Ishikawa (cell line): ENCODE measurements around the gene MUC5AC.

Experiments
- CEBPB ChIP-seq: IDR thresholded peaks from 2 replicates; pipeline ENCODE4 v1.6.1; 2012
- CREB1 ChIP-seq: IDR thresholded peaks from 2 replicates; pipeline ENCODE4 v1.6.1; 2012; ENCODE audit warnings: low read depth
- EGR1 ChIP-seq: IDR thresholded peaks from 2 replicates; pipeline ENCODE4 v1.6.1; 2012
- EP300 ChIP-seq: IDR thresholded peaks from 2 replicates; pipeline ENCODE4 v1.6.1; 2012; ENCODE audit warnings: borderline replicate concordance
- FOXM1 ChIP-seq: IDR thresholded peaks from 2 replicates; pipeline ENCODE4 v1.6.1; 2012; ENCODE audit warnings: low read depth, borderline replicate concordance
- NFIC ChIP-seq: IDR thresholded peaks from 2 replicates; pipeline ENCODE4 v1.6.1; 2012
- RAD21 ChIP-seq: IDR thresholded peaks from 2 replicates; pipeline ENCODE4 v1.6.1; 2012; ENCODE audit warnings: low read depth
- TAF1 ChIP-seq: IDR thresholded peaks from 2 replicates; pipeline ENCODE4 v1.6.1; 2012; ENCODE audit warnings: low read depth, mild to moderate bottlenecking
- TCF12 ChIP-seq: IDR thresholded peaks from 2 replicates; pipeline ENCODE4 v1.6.1; 2012; ENCODE audit warnings: low read depth
- TEAD4 ChIP-seq: IDR thresholded peaks from 2 replicates; pipeline ENCODE4 v1.6.1; 2012
- YY1 ChIP-seq: IDR thresholded peaks from 2 replicates; pipeline ENCODE4 v1.6.1; 2012; ENCODE audit warnings: low read depth
- ZBTB7A ChIP-seq: IDR thresholded peaks from 2 replicates; pipeline ENCODE4 v1.6.1; 2012; ENCODE audit warnings: low read depth
- TF ChIP-seq, protein P1 (sequence below): IDR thresholded peaks from 2 replicates; pipeline ENCODE4 v1.6.1; 2012
- TF ChIP-seq, protein P2 (sequence below): IDR thresholded peaks from 2 replicates; pipeline ENCODE4 v1.6.1; 2012
- TF ChIP-seq, protein P3 (sequence below): IDR thresholded peaks from 2 replicates; pipeline ENCODE4 v1.6.1; 2012; ENCODE audit warnings: low read depth, mild to moderate bottlenecking

Gene MUC5AC

DNA sequence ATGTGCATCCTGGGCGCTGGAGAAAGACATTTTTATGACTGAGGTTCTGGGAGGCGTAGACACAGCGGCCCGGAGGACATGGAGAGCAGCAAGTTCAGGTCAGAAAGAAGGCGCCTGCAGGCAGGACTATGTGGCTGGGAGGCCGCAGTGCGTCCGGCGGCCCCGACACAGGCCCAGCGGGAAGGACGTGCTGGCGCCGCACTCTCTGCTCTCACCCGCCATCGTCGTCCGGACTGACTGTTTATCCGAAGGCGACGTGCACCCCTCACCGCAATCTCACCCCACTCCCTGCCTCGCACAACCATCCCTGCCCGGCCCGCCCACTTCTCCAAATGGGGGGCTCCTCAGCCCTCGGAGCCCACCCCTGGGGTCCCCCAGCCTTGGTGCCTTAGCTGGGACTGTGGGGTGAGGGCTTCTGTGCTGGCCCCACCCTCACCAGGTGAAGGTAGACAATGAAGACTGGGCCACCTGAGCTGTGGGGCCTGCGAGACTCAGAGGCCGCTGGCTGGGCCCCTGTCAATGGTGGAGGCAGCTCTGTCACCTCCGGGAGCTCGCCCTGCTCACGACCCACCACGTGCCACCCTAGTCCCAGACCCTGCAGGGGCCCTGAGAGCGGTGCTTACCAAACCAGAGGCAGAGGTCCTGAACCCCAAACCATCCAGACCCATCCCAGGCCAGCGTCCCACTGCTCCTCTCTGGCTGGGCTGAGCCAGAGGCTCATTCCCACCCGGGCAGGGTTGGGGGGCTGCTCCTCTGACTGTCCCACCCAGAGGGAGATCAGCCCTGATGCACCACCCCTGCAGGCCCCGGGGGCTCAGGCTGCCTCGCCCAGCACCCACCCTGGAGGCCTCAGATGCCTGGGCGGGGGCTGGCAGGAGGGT is 48.9 kb downstream of the MUC5AC start:
- TF ChIP-seq TCF12 (no peak), CREB1 (no peak), CEBPB (no peak), RAD21 (no peak), NFIC (no peak), TAF1 (no peak), ZBTB7A (no peak)
- TF ChIP-seq, protein P1, sequence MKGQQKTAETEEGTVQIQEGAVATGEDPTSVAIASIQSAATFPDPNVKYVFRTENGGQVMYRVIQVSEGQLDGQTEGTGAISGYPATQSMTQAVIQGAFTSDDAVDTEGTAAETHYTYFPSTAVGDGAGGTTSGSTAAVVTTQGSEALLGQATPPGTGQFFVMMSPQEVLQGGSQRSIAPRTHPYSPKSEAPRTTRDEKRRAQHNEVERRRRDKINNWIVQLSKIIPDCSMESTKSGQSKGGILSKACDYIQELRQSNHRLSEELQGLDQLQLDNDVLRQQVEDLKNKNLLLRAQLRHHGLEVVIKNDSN, result no peak
- TF ChIP-seq, protein P2, sequence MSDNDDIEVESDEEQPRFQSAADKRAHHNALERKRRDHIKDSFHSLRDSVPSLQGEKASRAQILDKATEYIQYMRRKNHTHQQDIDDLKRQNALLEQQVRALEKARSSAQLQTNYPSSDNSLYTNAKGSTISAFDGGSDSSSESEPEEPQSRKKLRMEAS, result no peak
- TF ChIP-seq, protein P3, sequence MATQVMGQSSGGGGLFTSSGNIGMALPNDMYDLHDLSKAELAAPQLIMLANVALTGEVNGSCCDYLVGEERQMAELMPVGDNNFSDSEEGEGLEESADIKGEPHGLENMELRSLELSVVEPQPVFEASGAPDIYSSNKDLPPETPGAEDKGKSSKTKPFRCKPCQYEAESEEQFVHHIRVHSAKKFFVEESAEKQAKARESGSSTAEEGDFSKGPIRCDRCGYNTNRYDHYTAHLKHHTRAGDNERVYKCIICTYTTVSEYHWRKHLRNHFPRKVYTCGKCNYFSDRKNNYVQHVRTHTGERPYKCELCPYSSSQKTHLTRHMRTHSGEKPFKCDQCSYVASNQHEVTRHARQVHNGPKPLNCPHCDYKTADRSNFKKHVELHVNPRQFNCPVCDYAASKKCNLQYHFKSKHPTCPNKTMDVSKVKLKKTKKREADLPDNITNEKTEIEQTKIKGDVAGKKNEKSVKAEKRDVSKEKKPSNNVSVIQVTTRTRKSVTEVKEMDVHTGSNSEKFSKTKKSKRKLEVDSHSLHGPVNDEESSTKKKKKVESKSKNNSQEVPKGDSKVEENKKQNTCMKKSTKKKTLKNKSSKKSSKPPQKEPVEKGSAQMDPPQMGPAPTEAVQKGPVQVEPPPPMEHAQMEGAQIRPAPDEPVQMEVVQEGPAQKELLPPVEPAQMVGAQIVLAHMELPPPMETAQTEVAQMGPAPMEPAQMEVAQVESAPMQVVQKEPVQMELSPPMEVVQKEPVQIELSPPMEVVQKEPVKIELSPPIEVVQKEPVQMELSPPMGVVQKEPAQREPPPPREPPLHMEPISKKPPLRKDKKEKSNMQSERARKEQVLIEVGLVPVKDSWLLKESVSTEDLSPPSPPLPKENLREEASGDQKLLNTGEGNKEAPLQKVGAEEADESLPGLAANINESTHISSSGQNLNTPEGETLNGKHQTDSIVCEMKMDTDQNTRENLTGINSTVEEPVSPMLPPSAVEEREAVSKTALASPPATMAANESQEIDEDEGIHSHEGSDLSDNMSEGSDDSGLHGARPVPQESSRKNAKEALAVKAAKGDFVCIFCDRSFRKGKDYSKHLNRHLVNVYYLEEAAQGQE, result no peak

DNA sequence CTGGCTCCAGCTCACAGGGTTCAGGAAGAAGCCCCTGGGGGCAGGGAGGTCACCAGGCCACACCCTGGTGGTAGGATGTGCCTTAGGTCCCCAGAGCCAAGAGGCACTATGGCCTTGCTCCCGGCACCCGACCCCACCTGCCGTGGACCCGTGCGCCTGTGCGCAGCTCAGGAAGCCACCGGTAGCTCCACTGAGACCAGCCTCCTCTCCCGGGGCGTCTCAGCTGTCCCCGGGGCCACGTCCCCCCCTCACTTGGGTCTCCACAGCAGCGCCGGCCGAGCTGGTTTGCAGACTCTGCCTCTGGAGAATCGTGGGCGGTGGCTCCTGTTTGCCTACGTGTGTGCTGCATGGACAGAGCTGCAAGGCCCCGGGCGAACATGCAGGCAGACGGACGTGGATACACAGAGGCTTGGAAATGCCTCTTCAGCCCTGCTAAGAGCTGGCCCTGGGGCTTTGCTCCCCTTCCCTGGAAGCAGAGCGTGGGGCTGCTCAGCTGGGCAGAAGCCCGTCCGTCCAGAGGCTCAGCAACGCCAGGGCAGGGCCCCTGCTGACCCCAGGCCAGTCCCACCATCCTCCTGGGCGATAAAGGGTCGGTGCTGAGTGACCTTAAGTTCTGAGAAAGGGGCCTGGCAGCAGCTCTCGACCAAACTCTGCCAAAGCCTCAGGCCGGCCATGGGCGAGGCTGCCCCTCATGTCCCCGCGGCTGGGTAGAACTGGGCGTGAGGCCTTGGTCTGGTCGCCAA is 49.8 kb downstream of the MUC5AC start:
- TF ChIP-seq CEBPB (no peak), NFIC (no peak), TAF1 (no peak), EGR1 (no peak), CREB1 (no peak), YY1 (no peak), TEAD4 (no peak)
- TF ChIP-seq, protein P1, result no peak

DNA sequence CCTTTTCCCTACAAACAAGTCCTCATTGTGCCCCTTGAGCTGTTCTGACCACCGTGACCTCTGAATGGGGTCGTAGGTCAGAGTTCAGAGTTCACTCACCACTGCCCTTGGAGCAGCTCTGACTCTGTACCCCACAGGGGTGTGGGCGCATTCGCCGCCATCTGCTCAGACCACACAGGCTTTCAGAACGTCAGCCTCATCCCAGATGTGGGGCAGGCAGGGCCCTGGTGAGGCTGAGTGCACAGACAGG is 50.3 kb downstream of the MUC5AC start:
- no peak for TF ChIP-seq TAF1
- TF ChIP-seq EGR1, result no peak
- TF ChIP-seq ZBTB7A, result no peak
- TF ChIP-seq FOXM1, result no peak
- TF ChIP-seq EP300, result no peak
- no peak for TF ChIP-seq CEBPB
- no peak for TF ChIP-seq RAD21
- no peak for TF ChIP-seq TEAD4
- TF ChIP-seq TCF12, result no peak
- TF ChIP-seq, protein P3, result no peak

DNA sequence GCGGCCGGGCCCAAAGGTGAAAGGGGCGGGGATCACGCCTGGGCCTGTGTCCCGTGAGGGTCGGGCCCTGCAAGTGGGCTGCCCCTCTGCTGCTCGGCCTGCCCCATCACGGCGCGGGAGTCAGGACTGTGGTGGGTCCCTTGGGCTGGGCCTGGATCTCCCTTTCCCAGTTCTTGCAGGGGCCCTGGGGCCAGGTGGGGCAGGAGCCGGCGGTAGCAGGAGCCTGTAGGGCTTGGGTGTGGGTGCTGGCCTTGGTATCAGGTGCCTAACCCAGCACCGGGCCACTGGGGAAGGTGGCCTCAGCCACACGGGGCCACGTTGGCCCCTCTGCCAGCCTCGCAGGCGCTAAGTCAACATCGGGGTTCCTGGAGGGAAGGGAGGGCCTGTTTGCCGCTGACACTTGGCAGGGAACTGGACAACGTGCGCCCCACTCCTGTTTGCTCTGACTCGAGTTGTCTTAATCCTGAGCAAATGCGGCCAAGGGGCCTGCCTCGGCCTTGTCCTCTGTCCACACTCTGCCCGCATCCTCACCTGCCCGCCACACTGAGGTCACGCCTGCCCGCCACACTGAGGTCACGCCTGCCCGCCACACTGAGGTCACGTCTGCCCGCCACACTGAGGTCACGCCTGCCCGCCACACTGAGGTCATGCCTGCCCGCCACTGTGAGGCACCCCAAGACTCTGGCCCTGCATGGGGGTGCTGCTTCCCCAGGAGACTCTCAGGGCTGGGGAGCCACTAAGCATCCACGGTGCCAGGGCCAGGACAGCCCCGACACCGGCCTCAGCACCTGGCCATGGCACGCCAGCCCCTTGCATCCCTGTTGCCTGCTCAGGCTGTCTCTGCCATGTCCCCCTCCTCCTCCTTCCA is 50.9 kb downstream of the MUC5AC start:
- TF ChIP-seq, protein P2, result no peak
- TF ChIP-seq YY1 (no peak), RAD21 (no peak), TCF12 (no peak), TEAD4 (no peak), NFIC (no peak), FOXM1 (no peak), CEBPB (no peak), ZBTB7A (no peak), EGR1 (no peak), EP300 (no peak), TAF1 (no peak), CREB1 (no peak)
- TF ChIP-seq, protein P3, result no peak
- TF ChIP-seq, protein P1, result no peak
